Activated CD4-positive, alpha-beta T cell treated with anti-CD3 and anti-CD28 coated beads, Interleukin-2, amount 50 U/mL, for 4 hours (primary cell): ENCODE data around the gene EIF4E3.

Experiments
- DNase-seq, 2 experiments: peaks; one replicate each; pipeline ENCODE4 v3.0.0-alpha.2; 2020

The EIF4E3 gene

DNA sequence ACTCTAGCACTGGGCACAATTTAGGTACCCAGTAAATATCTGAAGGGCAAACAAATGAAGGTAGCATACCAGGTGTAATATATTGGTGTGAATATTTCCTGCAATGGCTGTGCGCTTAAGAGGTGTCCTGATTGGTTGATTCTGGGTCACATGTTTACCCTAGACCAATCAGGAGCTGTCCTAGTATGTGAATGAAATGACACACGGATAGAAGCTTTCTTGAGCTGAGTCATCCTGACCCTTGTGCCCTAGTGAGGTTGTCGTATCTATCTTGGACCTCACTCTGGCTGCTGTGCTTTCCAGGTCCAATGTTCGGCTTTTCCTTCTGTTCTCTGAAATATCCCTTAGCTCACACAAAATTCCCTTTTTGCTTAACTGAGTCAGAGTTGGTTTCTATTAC, 83.5 kb downstream of the EIF4E3 start:
- DNase-seq, result no peak

DNA sequence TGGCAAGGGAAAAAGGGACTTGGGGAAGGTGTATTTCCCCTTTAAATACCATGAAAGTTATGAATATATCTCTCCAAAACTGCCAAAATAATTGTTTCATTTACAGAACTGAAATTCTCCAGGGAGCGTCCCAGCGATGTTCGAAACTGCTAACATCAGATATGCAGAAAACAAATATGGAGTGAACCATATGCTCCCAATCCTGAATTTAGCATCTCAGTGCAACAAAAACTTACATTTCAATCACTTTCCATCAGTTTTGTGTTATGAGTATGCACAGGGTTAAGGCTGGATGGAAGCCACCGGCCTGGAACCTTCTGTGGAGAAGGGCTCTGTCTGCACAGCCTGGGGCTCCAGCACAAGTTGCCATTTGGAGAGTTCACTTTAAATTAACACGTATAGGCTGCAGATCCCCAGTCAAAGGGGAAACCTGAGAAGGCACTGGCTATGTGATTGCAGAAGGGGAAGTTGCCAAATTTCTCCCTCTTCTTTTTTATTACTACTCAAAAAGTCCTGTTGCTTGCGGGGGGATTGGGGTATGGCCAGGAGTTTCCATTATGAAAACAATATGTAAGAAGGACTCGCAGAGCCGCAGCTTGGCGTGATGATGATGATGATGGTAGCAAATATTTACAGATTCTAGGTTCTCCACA, 84.7 kb downstream of the EIF4E3 start:
- no peak for DNase-seq

DNA sequence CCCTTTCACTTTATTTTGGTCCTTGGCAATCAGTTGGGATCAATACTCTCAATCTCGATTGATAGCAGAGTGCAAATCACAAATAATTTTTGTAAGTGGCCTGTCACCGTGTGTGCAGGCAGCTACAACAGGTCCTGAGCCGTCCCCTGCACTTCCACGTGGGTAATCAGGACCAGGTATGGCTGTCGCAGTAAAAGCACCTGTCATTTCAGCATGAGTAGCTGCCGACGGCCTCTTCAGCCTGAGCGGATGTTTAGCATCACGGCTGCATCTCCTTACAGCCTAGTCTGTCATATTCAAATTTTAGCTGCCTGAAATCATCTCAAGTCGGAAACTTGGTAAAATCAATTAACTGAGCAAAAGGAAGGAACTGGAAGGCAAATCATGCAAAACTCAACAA, 88.7 kb downstream of the EIF4E3 start:
- no peak for DNase-seq

DNA sequence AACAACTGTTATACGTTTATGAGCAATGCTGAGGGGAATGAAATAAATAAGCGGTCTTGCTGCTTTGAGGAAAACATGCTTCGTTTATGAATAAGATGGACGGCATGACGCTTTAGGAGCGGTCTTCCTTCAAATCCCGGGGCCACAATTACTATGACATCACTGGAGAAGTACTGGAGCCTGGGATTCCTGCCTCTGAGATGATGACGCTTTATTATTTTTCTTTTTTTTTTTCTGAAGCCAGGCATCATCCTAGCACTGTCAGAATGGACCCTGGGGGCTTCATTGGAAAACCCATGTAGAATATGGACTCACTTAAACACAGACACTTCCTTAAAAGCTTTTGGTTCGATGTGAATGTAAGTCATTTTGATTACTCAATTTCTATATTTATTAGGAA, 89.2 kb downstream of the EIF4E3 start:
- no peak for DNase-seq

DNA sequence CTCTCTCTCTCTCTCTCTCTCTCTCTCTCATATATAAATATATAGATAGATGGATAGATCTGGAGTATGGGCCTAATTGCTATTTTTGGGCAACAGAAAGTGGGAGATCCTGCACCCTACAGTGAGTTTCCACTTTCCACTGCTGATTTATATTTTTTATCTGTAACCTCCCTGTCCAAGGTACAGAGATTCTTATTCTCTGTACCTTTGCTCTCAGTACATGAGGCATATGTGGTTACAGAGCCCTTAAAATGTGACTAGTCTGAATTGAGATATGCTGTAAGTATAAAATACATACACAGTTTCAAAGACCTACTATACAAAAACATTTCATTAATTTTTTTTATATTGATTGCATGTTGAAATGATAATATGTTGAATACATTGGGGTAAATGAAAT, 90.5 kb downstream of the EIF4E3 start:
- DNase-seq, result no peak

DNA sequence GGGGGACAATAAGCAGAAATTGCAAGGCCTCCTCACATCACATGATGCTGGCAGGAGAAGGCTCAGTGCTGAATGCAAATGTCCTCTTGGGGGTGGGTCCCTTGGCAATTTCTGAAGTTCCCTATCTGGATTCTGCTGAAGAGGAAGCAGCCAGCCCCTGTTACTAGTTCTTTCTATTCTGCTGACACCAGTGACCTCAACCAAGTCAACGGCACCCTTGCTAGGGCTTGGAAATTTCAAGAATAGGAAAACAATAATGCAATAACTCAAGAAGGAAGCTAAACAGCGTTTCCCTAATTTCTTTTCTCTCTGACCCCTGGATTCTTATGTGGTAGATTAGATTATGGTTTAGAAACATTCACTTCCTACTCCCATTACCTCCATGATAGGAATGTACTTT, 95.5 kb downstream of the EIF4E3 start:
- no peak for DNase-seq

DNA sequence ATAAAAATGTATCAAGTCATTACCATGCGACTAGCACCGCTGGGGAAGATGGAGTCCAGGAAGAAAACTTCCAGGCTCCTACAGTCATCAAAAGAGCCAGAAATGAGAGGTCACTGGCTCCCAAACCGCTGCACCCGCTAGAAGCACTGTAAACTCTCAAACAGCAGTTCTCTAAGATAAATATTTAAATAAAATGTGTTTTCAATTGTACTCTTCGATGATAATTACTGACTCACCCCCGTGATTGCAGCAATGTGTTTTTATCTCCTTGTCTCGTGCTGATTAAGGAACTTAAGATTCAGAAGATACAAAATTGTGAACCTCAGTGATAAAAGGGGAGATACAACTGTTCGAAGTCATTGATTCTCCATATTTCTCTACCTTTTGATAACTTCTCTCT, 95.9 kb downstream of the EIF4E3 start:
- DNase-seq, result no peak

DNA sequence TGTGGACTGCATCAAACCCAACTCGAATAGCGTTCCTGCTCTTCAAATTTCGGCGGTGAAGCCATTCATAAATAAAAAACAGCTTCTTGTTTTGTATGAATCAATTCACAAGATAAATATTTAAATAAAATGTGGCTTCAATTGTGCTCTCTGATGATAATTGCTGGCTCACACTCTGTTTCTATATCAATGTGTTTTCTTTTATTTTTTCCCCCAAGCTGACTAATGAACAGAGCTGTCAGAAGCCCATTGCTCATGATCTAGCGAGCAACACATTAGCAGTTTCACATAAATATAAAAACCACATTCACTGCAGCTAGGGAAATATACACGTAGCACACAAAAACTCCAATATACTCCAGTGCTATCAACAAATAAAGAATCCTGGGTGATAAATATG, 96.7 kb downstream of the EIF4E3 start:
- no peak for DNase-seq

DNA sequence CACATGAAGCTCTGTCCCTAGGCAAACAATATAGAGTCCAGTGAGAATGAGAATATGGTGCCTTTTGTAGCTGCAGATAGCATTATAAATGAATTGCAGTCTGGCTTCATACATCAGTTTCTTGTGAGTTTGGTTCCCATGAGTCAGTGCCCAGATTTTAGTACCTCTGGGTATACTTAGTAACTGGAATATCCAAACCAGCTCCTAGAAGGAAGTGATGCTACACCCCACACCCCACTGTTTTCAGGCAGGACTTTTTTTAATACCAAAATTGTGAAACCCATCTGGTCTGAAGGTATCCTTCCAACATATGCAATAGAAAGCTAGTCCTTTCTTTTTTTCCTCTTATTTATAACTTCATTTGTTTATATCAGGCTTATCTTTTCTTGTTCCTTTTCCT, 99.5 kb downstream of the EIF4E3 start:
- no peak for DNase-seq
